HepG2 (cell line): Measurements from ENCODE around the gene TBC1D20. TPM values are rescaled to one million over a fixed set of nuclear protein-coding genes. Genes with fewer than 3 reads are reported as not detected.
"Not testable (repeated sequence)": the region's sequence is repeated elsewhere in the genome, so short reads cannot be mapped to it uniquely, and the experiment has no call there.

ENCODE experiments used
- ATAC-seq: fragments of 200-7000 bp; cut with Tn5 transposase; 3 replicates; pipeline ENCODE4 v1.9.1; 2020; ENCODE audit warnings: mild to moderate bottlenecking, moderate library complexity
- BruUV-seq: library from RNA; stranded (reverse); fragments of 400-500 nt; replicated peaks from 2 replicates; lab custom pipeline; 2021; lab: Mats Ljungman, UMichigan
- CTCF ChIA-PET: fragments of 300-600 bp; formaldehyde crosslinking; extraction: SDS; loops from one replicate; lab custom pipeline; 2021; ENCODE audit warnings: low total read pairs, inconsistent platforms, low intra/inter-chr PET ratio; lab: Yijun Ruan, JAX
- POLR2A ChIA-PET: fragments of 350-600 bp; sonication (Branson Sonifier 250); formaldehyde crosslinking; loops from one replicate; lab custom pipeline; 2020; ENCODE audit warnings: antibody characterized with exemption, inconsistent platforms; lab: Yijun Ruan, JAX
- DNase-seq: peaks from one replicate; pipeline ENCODE4 v3.0.0-alpha.2; 2015; ENCODE audit warnings: low spot score
- FAIRE-seq: peaks from 3 replicates; lab custom pipeline; 2011; peaks lifted over from hg19 to GRCh38; lab: Jason Lieb, UNC
- H2AFZ ChIP-seq: one replicate; pipeline ENCODE4 v1.6.1; 2011; ENCODE audit warnings: low read length, inconsistent platforms
- H3K27ac ChIP-seq: fragments of 300-600 bp; 3 replicates; pipeline ENCODE4 v1.8.0; 2011; ENCODE audit warnings: mixed run types, mild to moderate bottlenecking, mixed read lengths, low read length, inconsistent platforms; ENCODE audit not compliant: insufficient read depth; ENCODE audit errors: extremely low read length
- H3K27me3 ChIP-seq, 2 experiments: fragments of 200-600 bp in 1 of 2; 2 replicates in 1 of 2; 3 replicates in 1 of 2; pipeline versions ENCODE4 v1.6.0 to v1.8.0; 2011; ENCODE audit warnings: low read length in 2 of 2, mild to moderate bottlenecking in 2 of 2, moderate library complexity in 2 of 2, inconsistent platforms in 1 of 2; ENCODE audit not compliant: insufficient read depth in 2 of 2, control insufficient read depth in 1 of 2
- H3K36me3 ChIP-seq, 2 experiments: fragments of 200-600 bp in 1 of 2; replicated peaks in 1 of 2; 2 replicates in 1 of 2; 3 replicates in 1 of 2; pipeline versions ENCODE4 v1.5.1 to v1.8.0; 2011; ENCODE audit warnings: low read length in 2 of 2, inconsistent platforms in 1 of 2; ENCODE audit not compliant: insufficient read depth in 2 of 2, control insufficient read depth in 1 of 2
- H3K4me1 ChIP-seq: 2 replicates; pipeline ENCODE4 v1.5.1; 2012; ENCODE audit warnings: low read length, inconsistent platforms; ENCODE audit not compliant: insufficient read depth
- H3K4me2 ChIP-seq: 2 replicates; pipeline ENCODE4 v1.6.0; 2011; ENCODE audit warnings: low read depth, low read length, inconsistent platforms
- H3K4me3 ChIP-seq, 3 experiments: fragments of 200-600 bp in 1 of 3; sonication (generic), shearing (Covaris generic) in 1 of 3; replicated peaks in 1 of 3; 2 replicates each; pipeline ENCODE4 v1.5.1; 2011 to 2016; ENCODE audit warnings: low read length in 3 of 3, inconsistent platforms in 2 of 3, low read depth in 2 of 3, mild to moderate bottlenecking in 2 of 3, control low read depth in 1 of 3, mixed read lengths in 1 of 3; ENCODE audit not compliant: insufficient read depth in 1 of 3
- H3K79me2 ChIP-seq: one replicate; pipeline ENCODE4 v1.6.1; 2011; ENCODE audit warnings: low read length, inconsistent platforms; ENCODE audit not compliant: insufficient read depth
- H3K9ac ChIP-seq: 2 replicates; pipeline ENCODE4 v1.6.0; 2011; ENCODE audit warnings: mild to moderate bottlenecking, low read depth, low read length, inconsistent platforms; ENCODE audit not compliant: insufficient read depth
- H3K9me3 ChIP-seq: 2 replicates; pipeline ENCODE4 v1.5.1; 2012; ENCODE audit warnings: mild to moderate bottlenecking, low read length
- H4K20me1 ChIP-seq: 2 replicates; pipeline ENCODE4 v1.6.0; 2011; ENCODE audit warnings: inconsistent platforms, mild to moderate bottlenecking, low read length, moderate library complexity; ENCODE audit not compliant: insufficient read depth
- BHLHE40 ChIP-seq: IDR thresholded peaks from 2 replicates; pipeline ENCODE4 v1.6.1; 2011; ENCODE audit warnings: low read length, improper control_type of control experiment
- ESRRA ChIP-seq: sonication (generic); formaldehyde crosslinking; IDR thresholded peaks from 2 replicates; pipeline ENCODE4 v1.5.1; 2020; ENCODE audit warnings: mild to moderate bottlenecking, low read depth, missing genetic modification reagents
- KAT8 ChIP-seq: IDR thresholded peaks from 2 replicates; pipeline ENCODE4 v1.6.1; 2016; ENCODE audit warnings: missing genetic modification reagents, missing compliant biosample characterization
- KDM3A ChIP-seq: IDR thresholded peaks from 2 replicates; pipeline ENCODE4 v1.6.1; 2018; ENCODE audit warnings: low read depth, missing compliant biosample characterization
- KDM6A ChIP-seq: IDR thresholded peaks from 2 replicates; pipeline ENCODE4 v1.6.1; 2016; ENCODE audit warnings: low read depth
- POGZ ChIP-seq: sonication (generic); formaldehyde crosslinking; IDR thresholded peaks from 2 replicates; pipeline ENCODE4 v1.4.0; 2020; ENCODE audit warnings: mild to moderate bottlenecking, missing genetic modification reagents
- RAD21 ChIP-seq: fragments of 450-650 bp; formaldehyde crosslinking; IDR thresholded peaks from 2 replicates; pipeline ENCODE4 v1.5.0; 2020; ENCODE audit warnings: mild to moderate bottlenecking
- SALL1 ChIP-seq: sonication (generic); formaldehyde crosslinking; IDR thresholded peaks from 2 replicates; pipeline ENCODE4 v1.8.0; 2022; ENCODE audit warnings: mild to moderate bottlenecking, missing genetic modification reagents
- SKI ChIP-seq: fragments of 450-650 bp; IDR thresholded peaks from one replicate; pipeline ENCODE4 v1.6.1; 2018; ENCODE audit warnings: mild to moderate bottlenecking; ENCODE audit not compliant: partially characterized antibody
- SOX5 ChIP-seq: IDR thresholded peaks from 2 replicates; pipeline ENCODE4 v1.6.1; 2016; ENCODE audit warnings: borderline replicate concordance
- ZNF12 ChIP-seq: sonication (generic); formaldehyde crosslinking; IDR thresholded peaks from 2 replicates; pipeline ENCODE4 v1.5.0; 2020; ENCODE audit warnings: missing genetic modification reagents
- ZNF44 ChIP-seq: sonication (generic); formaldehyde crosslinking; IDR thresholded peaks from 2 replicates; pipeline ENCODE4 v1.5.1; 2020; ENCODE audit warnings: mild to moderate bottlenecking, missing genetic modification reagents
- ZNF460 ChIP-seq: sonication (generic); formaldehyde crosslinking; IDR thresholded peaks from 2 replicates; pipeline ENCODE4 v1.5.1; 2020; ENCODE audit warnings: missing genetic modification reagents, mild to moderate bottlenecking, borderline replicate concordance
- ZNF629 ChIP-seq: sonication (generic); formaldehyde crosslinking; conservative IDR thresholded peaks from 2 replicates; pipeline ENCODE4 v1.5.0; 2020; ENCODE audit warnings: missing genetic modification reagents
- WGBS: methylation state at CpG from one replicate; pipeline ENCODE4 v1.1.6; 2017; ENCODE audit warnings: low lambda C conversion rate; 5-methylcytosine and 5-hydroxymethylcytosine counted together
- in situ Hi-C: cut with HindIII; loops from 2 replicates; pipeline ENCODE4 v1.10.0; 2017; ENCODE audit warnings: low pct_unique_long_range_greater_than_20kb; ENCODE audit not compliant: extremely low pct_ligation_motif_present
- intact Hi-C: fragments of 100-400 bp; cut with micrococcal nuclease; formaldehyde crosslinking; loops from one replicate; pipeline ENCODE4 v1.10.0; 2022; ENCODE audit not compliant: unreplicated experiment
- polyA plus RNA-seq, 8 experiments: library from polyadenylated mRNA; depleted of rRNA in 3 of 8; stranded (reverse) in 7 of 8; unstranded in 1 of 8; fragments of >200 nt; fragmentation: Illumina TruSeq in 4 of 8; extraction: Trizol in 4 of 8; gene quantifications; 2 replicates each; pipeline versions ENCODE4 v1.2.1 to v1.2.3, GENCODE V29; 2011 to 2016; ENCODE audit warnings: low read depth in 4 of 8, missing spikeins in 1 of 8, mixed read lengths in 1 of 8; ENCODE audit not compliant: insufficient read depth in 1 of 8
- total RNA-seq, 5 experiments: library from RNA; depleted of rRNA; stranded (reverse); fragments of >200 nt; fragmentation: Illumina TruSeq; extraction: Trizol; gene quantifications; 2 replicates each; pipeline ENCODE4 v1.2.3, GENCODE V29; 2016; ENCODE audit warnings: low read depth in 1 of 5
- TF ChIP-seq, protein P1 (sequence below): sonication (generic); formaldehyde crosslinking; IDR thresholded peaks from 2 replicates; pipeline ENCODE4 v1.5.1; 2020; ENCODE audit warnings: missing genetic modification reagents, mild to moderate bottlenecking, borderline replicate concordance
- TF ChIP-seq, protein P2 (sequence below): sonication (generic); formaldehyde crosslinking; IDR thresholded peaks from 2 replicates; pipeline ENCODE4 v1.4.0; 2020; ENCODE audit warnings: mild to moderate bottlenecking, missing genetic modification reagents
- TF ChIP-seq, protein P3 (sequence below): sonication (generic); formaldehyde crosslinking; IDR thresholded peaks from 2 replicates; pipeline ENCODE4 v1.4.0; 2020; ENCODE audit warnings: missing genetic modification reagents
- TF ChIP-seq, protein P4 (sequence below): IDR thresholded peaks from 2 replicates; pipeline ENCODE4 v1.6.1; 2018; ENCODE audit warnings: missing genetic modification reagents, mild to moderate bottlenecking, missing compliant biosample characterization

TBC1D20 gene
- total and polyA plus RNA-seq, 2 of the 13 experiments (the other 11 are each of a cell fraction or from before 2014, with no cell fraction given): 36.6 to 47.1 TPM

DNA sequence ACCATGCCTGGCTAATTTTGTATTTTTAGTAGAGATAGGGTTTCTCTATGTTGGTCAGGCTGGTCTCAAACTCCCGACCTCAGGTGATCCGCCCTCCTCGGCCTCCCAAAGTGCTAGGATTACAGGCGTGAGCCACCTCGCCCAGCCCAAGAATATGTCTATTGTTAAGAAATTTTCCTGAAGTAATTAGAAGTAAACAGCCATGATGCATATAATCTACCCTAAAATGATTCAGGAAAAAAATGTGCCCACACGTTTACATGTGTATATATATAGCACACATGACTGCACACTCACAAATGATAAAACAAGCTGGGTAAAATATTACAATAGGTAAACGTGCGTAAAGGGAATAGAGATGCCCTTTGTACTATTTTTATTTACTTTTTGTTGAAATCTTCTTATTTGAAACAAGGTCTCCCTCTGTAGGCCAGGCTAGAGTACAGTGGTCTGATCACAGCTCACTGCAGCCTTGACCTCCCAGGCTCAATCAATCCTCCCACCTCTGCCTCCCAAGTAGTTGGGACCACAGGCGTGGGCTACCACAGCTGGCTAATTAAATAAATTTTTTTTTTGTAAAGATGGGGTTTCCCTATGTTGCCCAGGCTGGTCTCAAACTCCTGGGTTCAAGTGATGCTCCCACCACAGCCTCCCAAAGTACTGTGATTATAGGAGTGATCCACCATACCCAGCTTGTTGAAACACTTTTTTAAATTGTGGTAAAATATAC, 48.2 kb upstream of the TBC1D20 start:
- peak; percentile 91 for ATAC-seq
- intact Hi-C loops: loop anchor here (1.0 to 5.0 kb wide), 2 partner anchors 33 to 156 kb away; no protein-coding TSS in a partner anchor
- ChIA-PET POLR2A (interaction anchor here (0.5 to 2.8 kb wide), 23 partner anchors 12 to 186 kb away, joined by 3 to 23 read pairs (median 5); partner anchors contain the start of genes CSNK2A1, SOX12, TBC1D20 and TRIB3), CTCF (interaction anchor here (0.6 to 1.4 kb wide), 4 partner anchors 17 to 79 kb away, joined by 3 to 5 read pairs (median 4); no protein-coding TSS in a partner anchor)
- Histone ChIP-seq H3K4me3 (peak overlapping the region in 1 of 3 experiments; percentile 24; a peak in 1 of 6 replicates), H3K36me3 (peaks cover 16 to 30% of the 10 kb centered on the region in 2 experiments), H3K4me1 (peaks cover 97% of the 10 kb centered on the region), H4K20me1 (peaks cover 56% of the 10 kb centered on the region), H3K27ac (peak overlapping the region; percentile 65), H3K4me2 (peak overlapping the region; percentile 62), H3K79me2 (peaks cover 94% of the 10 kb centered on the region)
- H3K27me3 ChIP-seq, BruUV-seq, H3K9me3 ChIP-seq, H2AFZ ChIP-seq, H3K9ac ChIP-seq, in situ Hi-C loops: not testable (repeated sequence)
- DNase-seq: peak; percentile 94
- 35% methylated on average over 9 of the region's 9 CpGs for WGBS
- FAIRE-seq: peak; percentile 65
- TF ChIP-seq KAT8 (CRISPR knock-in tag): peak; percentile 80
- 0 out of 2 replicates have a peak, but pooled peaks have one; percentile 62 for TF ChIP-seq ESRRA
- peak; percentile 95 for TF ChIP-seq POGZ (CRISPR knock-in tag)
- peak; percentile 56 for TF ChIP-seq SKI
- TF ChIP-seq BHLHE40: peak; percentile 93
- TF ChIP-seq, protein P1, sequence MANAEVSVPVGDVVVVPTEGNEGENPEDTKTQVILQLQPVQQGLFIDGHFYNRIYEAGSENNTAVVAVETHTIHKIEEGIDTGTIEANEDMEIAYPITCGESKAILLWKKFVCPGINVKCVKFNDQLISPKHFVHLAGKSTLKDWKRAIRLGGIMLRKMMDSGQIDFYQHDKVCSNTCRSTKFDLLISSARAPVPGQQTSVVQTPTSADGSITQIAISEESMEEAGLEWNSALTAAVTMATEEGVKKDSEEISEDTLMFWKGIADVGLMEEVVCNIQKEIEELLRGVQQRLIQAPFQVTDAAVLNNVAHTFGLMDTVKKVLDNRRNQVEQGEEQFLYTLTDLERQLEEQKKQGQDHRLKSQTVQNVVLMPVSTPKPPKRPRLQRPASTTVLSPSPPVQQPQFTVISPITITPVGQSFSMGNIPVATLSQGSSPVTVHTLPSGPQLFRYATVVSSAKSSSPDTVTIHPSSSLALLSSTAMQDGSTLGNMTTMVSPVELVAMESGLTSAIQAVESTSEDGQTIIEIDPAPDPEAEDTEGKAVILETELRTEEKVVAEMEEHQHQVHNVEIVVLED (CRISPR knock-in tag): peak; percentile 56; the same call in 1 of the 2 replicates
- TF ChIP-seq KDM3A (CRISPR knock-in tag): peak; percentile 57; the same call in 1 of the 2 replicates
- peak; percentile 51; the same call in 1 of the 2 replicates for TF ChIP-seq KDM6A (CRISPR knock-in tag)
- peak; percentile 96 for TF ChIP-seq SALL1
- TF ChIP-seq SOX5: peak; percentile 99
- TF ChIP-seq, protein P2, sequence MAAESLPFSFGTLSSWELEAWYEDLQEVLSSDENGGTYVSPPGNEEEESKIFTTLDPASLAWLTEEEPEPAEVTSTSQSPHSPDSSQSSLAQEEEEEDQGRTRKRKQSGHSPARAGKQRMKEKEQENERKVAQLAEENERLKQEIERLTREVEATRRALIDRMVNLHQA (CRISPR knock-in tag): peak; percentile 90; the same call in 1 of the 2 replicates
- TF ChIP-seq ZNF629 (CRISPR knock-in tag): peak; percentile 50; the same call in 1 of the 2 replicates
- TF ChIP-seq RAD21: peak; percentile 82; the same call in 1 of the 2 replicates
- TF ChIP-seq, protein P3, sequence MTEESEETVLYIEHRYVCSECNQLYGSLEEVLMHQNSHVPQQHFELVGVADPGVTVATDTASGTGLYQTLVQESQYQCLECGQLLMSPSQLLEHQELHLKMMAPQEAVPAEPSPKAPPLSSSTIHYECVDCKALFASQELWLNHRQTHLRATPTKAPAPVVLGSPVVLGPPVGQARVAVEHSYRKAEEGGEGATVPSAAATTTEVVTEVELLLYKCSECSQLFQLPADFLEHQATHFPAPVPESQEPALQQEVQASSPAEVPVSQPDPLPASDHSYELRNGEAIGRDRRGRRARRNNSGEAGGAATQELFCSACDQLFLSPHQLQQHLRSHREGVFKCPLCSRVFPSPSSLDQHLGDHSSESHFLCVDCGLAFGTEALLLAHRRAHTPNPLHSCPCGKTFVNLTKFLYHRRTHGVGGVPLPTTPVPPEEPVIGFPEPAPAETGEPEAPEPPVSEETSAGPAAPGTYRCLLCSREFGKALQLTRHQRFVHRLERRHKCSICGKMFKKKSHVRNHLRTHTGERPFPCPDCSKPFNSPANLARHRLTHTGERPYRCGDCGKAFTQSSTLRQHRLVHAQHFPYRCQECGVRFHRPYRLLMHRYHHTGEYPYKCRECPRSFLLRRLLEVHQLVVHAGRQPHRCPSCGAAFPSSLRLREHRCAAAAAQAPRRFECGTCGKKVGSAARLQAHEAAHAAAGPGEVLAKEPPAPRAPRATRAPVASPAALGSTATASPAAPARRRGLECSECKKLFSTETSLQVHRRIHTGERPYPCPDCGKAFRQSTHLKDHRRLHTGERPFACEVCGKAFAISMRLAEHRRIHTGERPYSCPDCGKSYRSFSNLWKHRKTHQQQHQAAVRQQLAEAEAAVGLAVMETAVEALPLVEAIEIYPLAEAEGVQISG (CRISPR knock-in tag): peak; percentile 68; the same call in 1 of the 2 replicates
- peak; percentile 71 for TF ChIP-seq ZNF12 (CRISPR knock-in tag)
- peak; percentile 83; the same call in 1 of the 2 replicates for TF ChIP-seq ZNF460 (CRISPR knock-in tag)
- peak; percentile 30; the same call in 1 of the 2 replicates for TF ChIP-seq ZNF44
- TF ChIP-seq, protein P4, sequence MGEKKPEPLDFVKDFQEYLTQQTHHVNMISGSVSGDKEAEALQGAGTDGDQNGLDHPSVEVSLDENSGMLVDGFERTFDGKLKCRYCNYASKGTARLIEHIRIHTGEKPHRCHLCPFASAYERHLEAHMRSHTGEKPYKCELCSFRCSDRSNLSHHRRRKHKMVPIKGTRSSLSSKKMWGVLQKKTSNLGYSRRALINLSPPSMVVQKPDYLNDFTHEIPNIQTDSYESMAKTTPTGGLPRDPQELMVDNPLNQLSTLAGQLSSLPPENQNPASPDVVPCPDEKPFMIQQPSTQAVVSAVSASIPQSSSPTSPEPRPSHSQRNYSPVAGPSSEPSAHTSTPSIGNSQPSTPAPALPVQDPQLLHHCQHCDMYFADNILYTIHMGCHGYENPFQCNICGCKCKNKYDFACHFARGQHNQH: peak; percentile 72
